ENCODE measurements around the gene LRRC45. TPM values are rescaled to one million over a fixed set of nuclear protein-coding genes. Genes with fewer than 3 reads are reported as not detected.

Gene LRRC45
- total RNA-seq, 1 donor from 2014 or later = 29.4 TPM

DNA sequence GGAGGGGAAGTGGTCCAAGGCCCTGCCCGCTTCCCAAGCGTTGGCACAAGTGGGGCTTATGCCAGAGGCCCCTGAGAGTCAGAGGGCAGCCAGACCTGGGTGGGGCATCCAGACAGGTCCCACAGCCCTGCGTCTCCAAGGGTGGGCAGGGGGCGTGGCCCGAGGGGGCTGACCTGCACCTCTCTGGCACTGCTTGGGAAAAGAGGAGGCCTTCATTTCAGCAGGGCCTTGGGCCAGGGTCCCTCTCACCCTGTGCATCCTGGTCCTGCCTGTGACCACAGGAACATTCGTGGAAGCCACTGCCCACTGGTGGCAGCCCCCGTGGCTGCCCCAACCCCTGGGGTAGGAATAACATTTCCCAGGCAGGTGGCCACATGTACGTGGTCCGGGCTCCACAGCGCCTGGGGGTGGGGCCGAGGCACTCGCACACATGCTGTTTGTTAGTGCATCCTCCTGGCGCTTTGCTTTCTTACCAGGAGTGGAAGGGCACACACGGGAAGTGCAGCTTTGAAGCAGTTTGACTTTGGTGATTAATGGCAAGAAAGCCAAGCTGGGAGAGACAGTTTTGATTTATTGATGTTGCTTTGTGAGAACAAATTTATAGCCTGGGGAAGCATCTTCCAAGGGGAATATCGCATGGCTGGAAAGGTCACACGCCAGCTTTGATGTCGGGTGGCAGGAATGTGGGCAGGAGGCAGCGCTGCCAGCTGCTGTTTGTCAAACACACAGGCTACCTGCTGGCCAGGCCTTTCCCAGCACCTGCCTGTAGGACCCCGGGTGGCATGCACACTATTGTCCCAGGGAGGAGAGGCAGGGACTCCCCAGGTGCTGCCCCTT, 4.7 kb upstream of the LRRC45 start:
- no peaks in the 10 kb centered on the region for H3K9me3 Mint-ChIP-seq
- TF ChIP-seq, protein P1, sequence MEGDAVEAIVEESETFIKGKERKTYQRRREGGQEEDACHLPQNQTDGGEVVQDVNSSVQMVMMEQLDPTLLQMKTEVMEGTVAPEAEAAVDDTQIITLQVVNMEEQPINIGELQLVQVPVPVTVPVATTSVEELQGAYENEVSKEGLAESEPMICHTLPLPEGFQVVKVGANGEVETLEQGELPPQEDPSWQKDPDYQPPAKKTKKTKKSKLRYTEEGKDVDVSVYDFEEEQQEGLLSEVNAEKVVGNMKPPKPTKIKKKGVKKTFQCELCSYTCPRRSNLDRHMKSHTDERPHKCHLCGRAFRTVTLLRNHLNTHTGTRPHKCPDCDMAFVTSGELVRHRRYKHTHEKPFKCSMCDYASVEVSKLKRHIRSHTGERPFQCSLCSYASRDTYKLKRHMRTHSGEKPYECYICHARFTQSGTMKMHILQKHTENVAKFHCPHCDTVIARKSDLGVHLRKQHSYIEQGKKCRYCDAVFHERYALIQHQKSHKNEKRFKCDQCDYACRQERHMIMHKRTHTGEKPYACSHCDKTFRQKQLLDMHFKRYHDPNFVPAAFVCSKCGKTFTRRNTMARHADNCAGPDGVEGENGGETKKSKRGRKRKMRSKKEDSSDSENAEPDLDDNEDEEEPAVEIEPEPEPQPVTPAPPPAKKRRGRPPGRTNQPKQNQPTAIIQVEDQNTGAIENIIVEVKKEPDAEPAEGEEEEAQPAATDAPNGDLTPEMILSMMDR (conservative IDR thresholded peaks at IDR 0.05) = no peak
- H3K36me3 Mint-ChIP-seq = no peaks in the 10 kb centered on the region
- peak overlapping the region; percentile 41 for H3K27ac Mint-ChIP-seq
- peak overlapping the region; percentile 67 for H3K4me3 Mint-ChIP-seq
- no peak for DNase-seq (ENCODE audit: extremely low spot score, unreplicated experiment)
- H3K4me1 Mint-ChIP-seq (ENCODE audit: unreplicated experiment) = peaks cover 9% of the 10 kb centered on the region
- H3K27me3 Mint-ChIP-seq = no peaks in the 10 kb centered on the region

DNA sequence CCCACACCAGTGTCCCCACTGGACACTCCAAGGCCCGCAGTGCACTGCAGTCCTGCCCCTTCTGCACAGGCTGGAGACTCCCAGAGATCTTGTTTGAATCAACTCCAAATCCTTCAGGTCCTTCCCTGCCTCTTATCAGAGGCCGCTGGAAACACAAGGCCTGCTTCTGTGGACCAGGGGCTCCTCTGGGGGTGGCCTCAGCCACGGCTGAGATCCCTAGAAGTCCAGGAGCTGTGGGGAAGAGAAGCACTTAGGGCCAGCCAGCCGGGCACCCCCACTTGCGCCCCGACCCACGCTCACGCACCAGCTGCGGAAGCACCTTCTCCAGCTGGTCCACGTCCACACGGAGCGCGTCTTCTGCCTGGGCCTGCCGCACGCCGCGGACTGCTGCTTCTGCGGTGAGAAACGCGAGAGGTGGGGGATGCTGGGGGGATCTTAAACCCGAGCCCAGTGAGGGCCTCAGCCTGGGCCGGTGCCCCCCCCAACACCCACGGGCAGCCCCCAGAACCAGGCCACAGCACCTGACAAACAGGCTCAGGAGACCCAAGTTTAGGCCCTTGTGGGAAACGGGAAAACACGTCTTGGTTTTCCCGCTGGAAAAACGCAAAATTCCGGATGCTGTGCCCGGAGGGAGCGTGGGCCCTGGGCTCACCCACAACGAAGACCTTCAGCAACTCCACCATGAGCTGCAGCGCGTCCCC, 4.0 kb upstream of the LRRC45 start:
- DNase-seq (ENCODE audit: extremely low spot score, unreplicated experiment) = no peak
- no peak overlapping the region for H3K4me3 Mint-ChIP-seq
- H3K27me3 Mint-ChIP-seq = no peaks in the 10 kb centered on the region
- H3K36me3 Mint-ChIP-seq = no peaks in the 10 kb centered on the region
- no peak overlapping the region for H3K27ac Mint-ChIP-seq
- H3K4me1 Mint-ChIP-seq (ENCODE audit: unreplicated experiment) = peaks cover 11% of the 10 kb centered on the region
- H3K9me3 Mint-ChIP-seq = no peaks in the 10 kb centered on the region
- TF ChIP-seq, protein P1 (conservative IDR thresholded peaks at IDR 0.05) = no peak

DNA sequence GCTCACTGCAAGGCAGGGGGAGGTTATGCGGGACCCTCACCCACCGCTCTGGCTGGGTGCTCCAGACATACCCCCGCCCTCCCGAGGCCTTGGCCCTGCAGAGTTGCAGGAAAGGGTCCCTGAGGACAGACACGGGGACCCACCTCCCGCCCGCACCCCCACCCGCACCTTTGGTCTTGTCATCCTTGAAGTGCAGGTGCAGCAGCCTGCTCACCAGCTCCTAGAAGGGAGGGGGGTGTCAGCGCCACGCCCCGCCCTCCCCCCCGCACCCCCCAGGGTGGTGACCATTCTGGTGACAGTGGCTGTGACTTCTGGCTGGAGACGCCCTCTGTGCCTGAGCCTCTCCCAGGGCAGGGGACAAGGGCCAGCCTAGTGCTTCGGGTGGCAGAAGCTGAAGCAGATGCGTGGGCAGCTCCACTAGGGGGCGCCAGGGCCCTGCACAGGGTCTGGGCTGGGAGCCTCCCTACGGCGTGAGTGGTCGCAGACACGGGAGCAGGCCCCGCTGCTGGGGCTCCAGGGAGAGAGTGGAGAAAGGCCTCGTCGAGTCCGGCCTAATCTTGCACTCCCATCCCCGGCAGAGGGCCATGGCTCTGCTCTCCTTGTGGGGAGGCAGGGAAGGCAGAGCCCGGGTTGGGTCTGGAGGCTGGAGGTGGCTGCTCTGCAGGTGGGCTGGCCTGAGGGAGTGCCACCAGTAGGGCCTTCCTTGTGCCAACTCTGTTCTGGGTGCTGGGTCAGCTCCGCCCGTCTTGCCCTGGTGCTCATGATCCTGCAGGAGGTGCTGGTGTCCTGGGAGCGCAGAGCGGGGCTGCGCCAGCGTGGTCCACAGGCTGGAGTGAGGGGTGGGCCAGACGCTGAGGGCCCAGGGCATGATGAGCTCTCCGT, 3.2 kb upstream of the LRRC45 start:
- no peak for DNase-seq (ENCODE audit: extremely low spot score, unreplicated experiment)
- Mint-ChIP-seq H3K27ac (no peak overlapping the region), H3K27me3 (no peaks in the 10 kb centered on the region), H3K9me3 (no peaks in the 10 kb centered on the region), H3K4me3 (no peak overlapping the region), H3K4me1 (ENCODE audit: unreplicated experiment) (peaks cover 12% of the 10 kb centered on the region), H3K36me3 (no peaks in the 10 kb centered on the region)
- TF ChIP-seq, protein P1 (conservative IDR thresholded peaks at IDR 0.05) = peak; percentile 86

DNA sequence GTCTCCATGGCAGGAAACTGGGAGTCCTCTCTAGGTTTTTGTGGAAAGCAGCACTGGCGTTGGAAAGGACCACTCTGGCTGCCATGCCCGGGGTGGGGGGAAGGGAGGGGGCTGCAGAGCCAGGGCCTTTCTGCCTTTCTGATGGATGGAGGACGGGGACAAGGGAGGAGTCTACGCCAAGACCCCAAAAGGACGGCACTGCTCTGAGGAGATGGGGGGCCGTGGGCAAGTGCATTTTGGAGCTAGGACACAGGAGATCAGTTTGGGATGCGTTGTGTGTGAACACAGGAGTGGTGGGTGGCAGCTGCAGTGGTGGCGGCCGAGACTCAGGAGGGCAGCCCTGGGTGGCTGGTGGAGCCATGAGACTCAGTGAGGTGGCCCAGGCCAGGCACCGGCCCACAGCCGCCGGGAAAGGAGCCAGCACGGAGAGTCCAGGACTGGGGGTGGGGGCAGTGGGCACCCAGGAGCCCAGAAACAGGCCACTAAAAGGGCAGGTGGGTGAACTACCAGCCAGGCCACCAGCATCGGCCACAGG, 2.5 kb upstream of the LRRC45 start:
- H3K27me3 Mint-ChIP-seq = no peaks in the 10 kb centered on the region
- peaks cover 12% of the 10 kb centered on the region for H3K4me1 Mint-ChIP-seq (ENCODE audit: unreplicated experiment)
- no peaks in the 10 kb centered on the region for H3K36me3 Mint-ChIP-seq
- DNase-seq (ENCODE audit: extremely low spot score, unreplicated experiment) = no peak
- TF ChIP-seq, protein P1 (conservative IDR thresholded peaks at IDR 0.05) = no peak
- H3K9me3 Mint-ChIP-seq = no peaks in the 10 kb centered on the region
- H3K4me3 Mint-ChIP-seq = peak overlapping the region; percentile 34
- no peak overlapping the region for H3K27ac Mint-ChIP-seq
